ENCODE results near the gene TALDO1. TPM values are rescaled to one million over a fixed set of nuclear protein-coding genes. Genes with fewer than 3 reads are reported as not detected.
A peak's percentile ranks its signal among the peaks of the same experiment; 100 is the strongest.

Gene TALDO1
- total and polyA plus RNA-seq, 12 donors = 64.3 to 167 (median 145) TPM

DNA sequence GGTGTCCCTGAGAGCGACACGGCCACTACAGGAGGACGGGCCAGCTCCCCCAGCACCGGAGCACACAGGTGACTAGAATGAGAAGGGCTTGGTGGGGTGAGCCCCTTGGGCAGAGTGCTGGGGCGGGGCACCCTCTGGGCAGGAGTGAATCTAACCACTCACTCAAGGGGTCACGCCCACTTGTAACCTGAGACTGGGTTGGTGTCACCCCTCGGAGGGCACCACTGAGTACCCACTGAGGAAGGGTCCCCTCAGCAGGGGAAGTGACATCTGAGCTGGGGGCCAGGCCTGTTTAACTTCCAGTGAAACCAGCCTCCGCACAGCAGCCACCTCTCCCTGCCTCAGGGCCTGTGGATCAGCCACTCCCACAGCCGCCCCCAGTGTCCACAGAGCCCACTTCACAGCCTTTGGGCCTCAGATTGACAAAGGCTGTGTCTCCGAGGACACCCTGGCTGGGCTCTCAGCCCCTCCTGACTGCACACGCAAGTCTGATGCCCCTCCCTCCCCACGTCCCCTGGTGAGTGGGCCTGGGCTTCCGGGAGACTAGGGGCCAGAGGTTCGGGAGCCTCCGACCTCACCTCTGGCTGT lies 24.4 kb downstream of the TALDO1 start:
- peak overlapping the region in 2 of 5 donors; percentile 58 to 69 for H3K27ac ChIP-seq
- peaks cover 0 to 48% of the 10 kb centered on the region in 2 donors for H3K36me3 ChIP-seq (replicated peaks in 1 of 2)

GRCh38 chr11:772429-773390 lies 25.4 kb downstream of the TALDO1 start:
- no peak for TF ChIP-seq POLR2A (IDR thresholded peaks at IDR 0.05)
- TF ChIP-seq, protein P1, sequence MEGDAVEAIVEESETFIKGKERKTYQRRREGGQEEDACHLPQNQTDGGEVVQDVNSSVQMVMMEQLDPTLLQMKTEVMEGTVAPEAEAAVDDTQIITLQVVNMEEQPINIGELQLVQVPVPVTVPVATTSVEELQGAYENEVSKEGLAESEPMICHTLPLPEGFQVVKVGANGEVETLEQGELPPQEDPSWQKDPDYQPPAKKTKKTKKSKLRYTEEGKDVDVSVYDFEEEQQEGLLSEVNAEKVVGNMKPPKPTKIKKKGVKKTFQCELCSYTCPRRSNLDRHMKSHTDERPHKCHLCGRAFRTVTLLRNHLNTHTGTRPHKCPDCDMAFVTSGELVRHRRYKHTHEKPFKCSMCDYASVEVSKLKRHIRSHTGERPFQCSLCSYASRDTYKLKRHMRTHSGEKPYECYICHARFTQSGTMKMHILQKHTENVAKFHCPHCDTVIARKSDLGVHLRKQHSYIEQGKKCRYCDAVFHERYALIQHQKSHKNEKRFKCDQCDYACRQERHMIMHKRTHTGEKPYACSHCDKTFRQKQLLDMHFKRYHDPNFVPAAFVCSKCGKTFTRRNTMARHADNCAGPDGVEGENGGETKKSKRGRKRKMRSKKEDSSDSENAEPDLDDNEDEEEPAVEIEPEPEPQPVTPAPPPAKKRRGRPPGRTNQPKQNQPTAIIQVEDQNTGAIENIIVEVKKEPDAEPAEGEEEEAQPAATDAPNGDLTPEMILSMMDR (IDR thresholded peaks at IDR 0.05) = no peak
- H3K36me3 ChIP-seq (replicated peaks in 1 of 2) = peaks cover 0 to 39% of the 10 kb centered on the region in 2 donors
- no peaks in the 10 kb centered on the region for H3K27me3 ChIP-seq
- H3K27ac ChIP-seq = peak overlapping the region in 3 of 5 donors; percentile 40 to 69 (median 58)
- peaks cover 31 to 34% of the 10 kb centered on the region in 2 donors for H3K4me1 ChIP-seq (replicated peaks in 1 of 2)
- peak; percentile 62 to 92 (median 84) for DNase-seq
- H3K4me3 ChIP-seq = no peak overlapping the region
- intact Hi-C loops (cut with DNase I) = no loop called here
- no peaks in the 10 kb centered on the region for H3K9me3 ChIP-seq (replicated peaks in 1 of 3)
- 53 to 74% (median 55%) methylated on average over 16 to 34 of the region's 34 CpGs for WGBS, 4 donors

More for the DNA sequence above, 24.4 kb downstream of the TALDO1 start:
- H3K4me3 ChIP-seq = no peak overlapping the region
- peak in 1 of 7 donors; percentile 19 for DNase-seq
- H3K9me3 ChIP-seq (replicated peaks in 1 of 3) = no peaks in the 10 kb centered on the region
- intact Hi-C loops (cut with DNase I) = no loop called here
- 77 to 93% (median 83%) methylated on average over 3 to 15 of the region's 15 CpGs for WGBS, 4 donors
- TF ChIP-seq, protein P1 (IDR thresholded peaks at IDR 0.05) = no peak
- H3K4me1 ChIP-seq (replicated peaks in 1 of 2) = peaks cover 30 to 33% of the 10 kb centered on the region in 2 donors
- no peaks in the 10 kb centered on the region for H3K27me3 ChIP-seq

DNA sequence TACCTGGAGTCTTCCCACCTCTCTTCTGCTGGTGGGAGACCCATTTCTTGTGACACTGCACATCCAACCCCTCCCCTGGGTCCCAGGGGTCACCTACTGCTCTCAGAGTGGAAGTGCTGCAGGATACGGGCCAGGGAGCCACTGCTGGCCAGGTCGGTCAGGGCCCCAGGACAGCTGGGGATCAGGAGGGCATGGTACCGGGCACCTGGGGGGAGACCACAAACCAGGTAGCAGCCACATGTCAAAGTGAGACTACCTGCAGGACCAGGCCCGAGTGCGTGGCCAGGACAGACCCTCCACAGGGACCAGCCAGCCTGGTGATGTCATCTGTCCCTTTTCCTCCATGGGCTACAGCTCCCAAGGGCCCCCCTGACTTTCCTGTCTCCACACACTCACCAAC lies 26.2 kb downstream of the TALDO1 start:
- TF ChIP-seq, protein P1 (IDR thresholded peaks at IDR 0.05) = no peak
- no peak for TF ChIP-seq POLR2A (IDR thresholded peaks at IDR 0.05)
- no peak overlapping the region for H3K4me3 ChIP-seq
- no peaks in the 10 kb centered on the region for H3K9me3 ChIP-seq (replicated peaks in 1 of 3)
- no peaks in the 10 kb centered on the region for H3K27me3 ChIP-seq
- H3K36me3 ChIP-seq (replicated peaks in 1 of 2) = peaks cover 0 to 35% of the 10 kb centered on the region in 2 donors
- 75 to 91% (median 82%) methylated on average over 4 to 5 of the region's 5 CpGs for WGBS, 4 donors
- intact Hi-C loops (cut with DNase I) = no loop called here
- DNase-seq = no peak
- H3K27ac ChIP-seq = peak overlapping the region in 3 of 5 donors; percentile 40 to 69 (median 58)
- peaks cover 38 to 41% of the 10 kb centered on the region in 2 donors for H3K4me1 ChIP-seq (replicated peaks in 1 of 2)

GRCh38 chr11:773830-774229 lies 26.6 kb downstream of the TALDO1 start:
- WGBS, 4 donors = 87 to 93% (median 89%) methylated on average over 4 to 9 of the region's 9 CpGs
- Histone ChIP-seq H3K4me1 (replicated peaks in 1 of 2) (peaks cover 38 to 41% of the 10 kb centered on the region in 2 donors), H3K9me3 (replicated peaks in 1 of 3) (no peaks in the 10 kb centered on the region), H3K27me3 (no peaks in the 10 kb centered on the region), H3K4me3 (no peak overlapping the region), H3K27ac (peak overlapping the region in 3 of 5 donors; percentile 40 to 69 (median 58)), H3K36me3 (replicated peaks in 1 of 2) (peaks cover 0 to 34% of the 10 kb centered on the region in 2 donors)
- intact Hi-C loops (cut with DNase I) = no loop called here
- DNase-seq = no peak
- no peak for TF ChIP-seq POLR2A (IDR thresholded peaks at IDR 0.05)
- TF ChIP-seq, protein P1 (IDR thresholded peaks at IDR 0.05) = no peak
